Stomach (tissue), 9 donors: ENCODE measurements around the gene PAPSS1. TPM values are rescaled to one million over a fixed set of nuclear protein-coding genes. Genes with fewer than 3 reads are reported as not detected.

Source experiments
- DNase-seq, 2 donors: peaks; one replicate each; pipeline versions ENCODE4 v3.0.0 to v3.0.0-alpha.2; 2013 to 2019
- H3K27ac ChIP-seq, 5 donors: fragments of 200-600 bp in 4 of 5; sonication (generic) in 4 of 5; one replicate each; pipeline ENCODE4 v1.5.1; 2013 to 2019; ENCODE audit warnings: mild to moderate bottlenecking in 1 of 5, moderate library complexity in 1 of 5
- H3K27me3 ChIP-seq, 3 donors: fragments of 200-600 bp; sonication (generic); one replicate each; pipeline ENCODE4 v1.5.1; 2017 to 2019; ENCODE audit warnings: mixed run types in 1 of 3
- H3K36me3 ChIP-seq, 4 donors: fragments of 200-600 bp; sonication (generic); 1 replicate in 3 of 4; 2 replicates in 1 of 4; pipeline ENCODE4 v1.5.1; 2016 to 2019
- H3K4me1 ChIP-seq, 4 donors: fragments of 200-600 bp; sonication (generic); one replicate each; pipeline ENCODE4 v1.5.1; 2016 to 2019
- H3K4me3 ChIP-seq, 4 donors: fragments of 200-600 bp; sonication (generic) in 3 of 4; one replicate each; pipeline ENCODE4 v1.5.1; 2016 to 2019; ENCODE audit warnings: mild to moderate bottlenecking in 1 of 4
- H3K9me3 ChIP-seq, 4 donors: fragments of 200-600 bp; sonication (generic); one replicate each; pipeline ENCODE4 v1.5.1; 2016 to 2019
- EP300 ChIP-seq: sonication (generic); formaldehyde crosslinking; IDR thresholded peaks from one replicate; pipeline ENCODE4 v1.6.1; 2017; ENCODE audit warnings: antibody characterized with exemption
- POLR2A ChIP-seq, 4 donors: fragments of 450-650 bp; IDR thresholded peaks; one replicate each; pipeline ENCODE4 v1.6.1; 2016; ENCODE audit warnings: antibody characterized with exemption in 4 of 4, control low read depth in 2 of 4, mild to moderate bottlenecking in 1 of 4, moderate library complexity in 1 of 4
- POLR2AphosphoS5 ChIP-seq, 3 donors: sonication (generic); formaldehyde crosslinking; IDR thresholded peaks; one replicate each; pipeline ENCODE4 v1.6.1; 2016; ENCODE audit warnings: antibody characterized with exemption in 3 of 3
- WGBS, 5 donors: extraction: QIAGEN DNeasy Blood & Tissue Kit in 3 of 5; methylation state at CpG; one replicate each; pipeline versions ENCODE4 v1.1.5 to v1.1.7; 2013 to 2018; 5-methylcytosine and 5-hydroxymethylcytosine counted together
- intact Hi-C: fragments of 100-400 bp; cut with DNase I; formaldehyde crosslinking; loops from one replicate; pipeline ENCODE4 v1.15.1; 2023; ENCODE audit warnings: low total_unique reads
- polyA plus RNA-seq, 3 donors: library from polyadenylated mRNA; stranded (reverse); fragments of 200-250 nt; gene quantifications; one replicate each; pipeline ENCODE4 v1.2.3, GENCODE V29; 2013
- total RNA-seq, 5 donors: library from RNA; depleted of rRNA; stranded (reverse); fragments of >200 nt; gene quantifications; one replicate each; pipeline versions ENCODE4 v1.1.0 to v1.2.3, GENCODE V29; 2014 to 2016
- TF ChIP-seq, protein P1 (sequence below), 7 experiments: fragments of 450-650 bp in 4 of 7; fragments of 200-600 bp in 3 of 7; sonication (generic) in 3 of 7; IDR thresholded peaks; one replicate each; pipeline ENCODE4 v1.5.1; 2016 to 2019; ENCODE audit warnings: antibody characterized with exemption in 7 of 7, control low read depth in 2 of 7, mild to moderate bottlenecking in 1 of 7
- donor health status: healthy with polysubstance abuse.
- donor health status: Bipolar disorder and iron deficiency.
- donor health status: healthy.

Gene PAPSS1
- total and polyA plus RNA-seq, 8 donors = 12.7 to 102 (median 46.8) TPM

DNA sequence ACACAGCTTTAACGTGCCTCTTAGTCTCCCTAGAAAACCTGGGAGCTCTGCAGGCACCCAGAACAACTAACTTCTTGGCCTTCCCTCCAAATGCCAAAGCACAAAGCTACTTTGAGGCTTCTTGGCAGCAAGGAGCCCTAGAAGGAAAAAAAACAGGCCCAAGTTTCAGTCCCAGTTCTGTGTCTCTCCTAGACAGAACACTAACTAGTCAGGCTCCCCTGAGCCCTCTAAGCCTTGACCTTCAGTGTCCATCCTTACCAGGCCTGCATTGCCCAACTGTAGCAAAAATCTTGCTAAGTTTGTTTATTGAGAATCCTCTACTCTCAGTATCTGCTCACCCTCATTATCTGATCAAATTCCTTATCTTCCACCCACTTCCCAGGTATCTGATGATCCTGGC lies 79.2 kb downstream of the PAPSS1 start:
- DNase-seq = no peak
- Histone ChIP-seq H3K9me3 (no peaks in the 10 kb centered on the region), H3K4me3 (no peak overlapping the region), H3K27me3 (no peaks in the 10 kb centered on the region), H3K36me3 (peaks cover 18 to 27% (median 26%) of the 10 kb centered on the region in 4 donors), H3K27ac (peak overlapping the region in 3 of 5 donors; percentile 18 to 70 (median 55)), H3K4me1 (peaks cover 5 to 16% (median 9%) of the 10 kb centered on the region in 4 donors)
- no peak for TF ChIP-seq POLR2A (IDR thresholded peaks at IDR 0.05)
- TF ChIP-seq, protein P1, sequence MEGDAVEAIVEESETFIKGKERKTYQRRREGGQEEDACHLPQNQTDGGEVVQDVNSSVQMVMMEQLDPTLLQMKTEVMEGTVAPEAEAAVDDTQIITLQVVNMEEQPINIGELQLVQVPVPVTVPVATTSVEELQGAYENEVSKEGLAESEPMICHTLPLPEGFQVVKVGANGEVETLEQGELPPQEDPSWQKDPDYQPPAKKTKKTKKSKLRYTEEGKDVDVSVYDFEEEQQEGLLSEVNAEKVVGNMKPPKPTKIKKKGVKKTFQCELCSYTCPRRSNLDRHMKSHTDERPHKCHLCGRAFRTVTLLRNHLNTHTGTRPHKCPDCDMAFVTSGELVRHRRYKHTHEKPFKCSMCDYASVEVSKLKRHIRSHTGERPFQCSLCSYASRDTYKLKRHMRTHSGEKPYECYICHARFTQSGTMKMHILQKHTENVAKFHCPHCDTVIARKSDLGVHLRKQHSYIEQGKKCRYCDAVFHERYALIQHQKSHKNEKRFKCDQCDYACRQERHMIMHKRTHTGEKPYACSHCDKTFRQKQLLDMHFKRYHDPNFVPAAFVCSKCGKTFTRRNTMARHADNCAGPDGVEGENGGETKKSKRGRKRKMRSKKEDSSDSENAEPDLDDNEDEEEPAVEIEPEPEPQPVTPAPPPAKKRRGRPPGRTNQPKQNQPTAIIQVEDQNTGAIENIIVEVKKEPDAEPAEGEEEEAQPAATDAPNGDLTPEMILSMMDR (IDR thresholded peaks at IDR 0.05) = no peak
- no peak for TF ChIP-seq EP300
- no peak for TF ChIP-seq POLR2AphosphoS5 (IDR thresholded peaks at IDR 0.05)
- intact Hi-C loops = no loop called here
- WGBS, 5 donors = 38 to 58% (median 44%) methylated on average over 1 of the region's 1 CpG

DNA sequence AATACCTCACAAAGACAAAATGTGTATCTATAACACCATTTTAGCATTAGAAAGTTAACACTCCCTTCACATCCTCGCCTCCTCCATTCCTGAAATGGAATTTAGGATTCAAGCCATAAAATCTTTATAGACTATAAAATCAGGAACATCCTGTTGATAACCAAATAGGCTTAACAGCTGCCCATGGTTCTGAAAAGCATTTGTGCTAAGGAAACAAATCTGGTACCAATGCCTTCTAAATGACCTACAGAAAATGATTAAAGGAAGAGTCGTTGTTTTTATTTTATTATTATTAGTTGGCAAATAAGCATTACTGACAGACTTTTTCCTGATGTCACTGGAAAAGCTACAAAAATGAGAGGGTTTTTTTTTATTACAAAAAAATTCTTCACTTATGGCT lies 79.8 kb downstream of the PAPSS1 start:
- no peak overlapping the region for H3K4me3 ChIP-seq
- H3K27me3 ChIP-seq = no peaks in the 10 kb centered on the region
- 68 to 71% (median 70%) methylated on average over 2 of the region's 2 CpGs for WGBS, 5 donors
- H3K36me3 ChIP-seq = peaks cover 18 to 26% (median 25%) of the 10 kb centered on the region in 4 donors
- no peak for TF ChIP-seq POLR2A (IDR thresholded peaks at IDR 0.05)
- TF ChIP-seq, protein P1 (IDR thresholded peaks at IDR 0.05) = no peak
- DNase-seq = no peak
- peak overlapping the region in 1 of 5 donors; percentile 70 for H3K27ac ChIP-seq
- peaks cover 5 to 16% (median 9%) of the 10 kb centered on the region in 4 donors for H3K4me1 ChIP-seq
- H3K9me3 ChIP-seq = no peaks in the 10 kb centered on the region
- intact Hi-C loops = no loop called here

DNA sequence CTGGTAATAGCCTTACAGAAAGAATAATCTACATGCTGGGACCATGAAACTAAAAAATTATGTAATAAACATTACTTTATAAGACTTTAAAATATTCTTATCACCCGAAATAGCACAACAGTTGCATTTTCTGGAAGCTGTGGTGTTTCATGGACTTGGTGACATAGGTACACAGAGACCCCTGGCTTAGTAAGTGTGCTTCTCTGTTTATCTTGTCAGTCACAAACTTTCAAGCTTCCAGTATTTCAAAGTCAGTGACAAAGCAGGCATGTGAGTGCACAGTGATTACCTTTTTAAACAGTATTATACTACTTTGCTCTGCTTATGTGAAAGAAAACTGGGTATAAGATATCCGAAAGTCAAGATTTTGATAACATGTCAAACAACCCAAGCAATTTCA lies 84.3 kb downstream of the PAPSS1 start:
- Histone ChIP-seq H3K36me3 (peaks cover 0 to 8% (median 4%) of the 10 kb centered on the region in 4 donors), H3K27ac (no peak overlapping the region), H3K4me1 (peaks cover 0 to 30% (median 14%) of the 10 kb centered on the region in 4 donors), H3K4me3 (no peak overlapping the region), H3K27me3 (no peaks in the 10 kb centered on the region), H3K9me3 (no peaks in the 10 kb centered on the region)
- DNase-seq = no peak
- TF ChIP-seq POLR2AphosphoS5 (IDR thresholded peaks at IDR 0.05) (no peak), POLR2A (IDR thresholded peaks at IDR 0.05) (no peak), EP300 (no peak)
- TF ChIP-seq, protein P1 (IDR thresholded peaks at IDR 0.05) = no peak
- intact Hi-C loops = no loop called here
- 45 to 81% (median 67%) methylated on average over 2 of the region's 2 CpGs for WGBS, 5 donors

DNA sequence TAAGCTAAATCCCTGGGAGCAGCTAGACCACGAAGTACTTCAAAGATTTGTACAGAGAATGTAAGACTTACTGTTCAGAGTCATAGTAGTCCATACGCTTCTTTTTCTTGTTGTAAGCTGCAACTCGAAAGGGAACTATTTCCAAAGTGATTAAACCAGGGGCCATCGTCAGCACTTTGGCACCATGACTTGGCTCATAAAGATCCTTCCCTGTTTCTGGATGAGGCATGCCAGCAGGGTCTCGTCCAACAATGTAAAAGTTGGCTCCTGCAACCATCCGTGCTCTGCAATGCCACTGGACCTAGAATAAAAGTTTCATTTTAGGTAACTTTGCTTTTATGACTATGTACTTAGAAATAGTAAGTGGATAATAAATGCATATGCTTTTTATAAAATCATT lies 88.5 kb downstream of the PAPSS1 start:
- Histone ChIP-seq H3K4me3 (no peak overlapping the region), H3K27me3 (no peaks in the 10 kb centered on the region), H3K36me3 (peaks cover 0 to 19% (median 14%) of the 10 kb centered on the region in 4 donors), H3K27ac (peak overlapping the region in 1 of 5 donors; percentile 35), H3K9me3 (no peaks in the 10 kb centered on the region), H3K4me1 (peaks cover 0 to 33% (median 13%) of the 10 kb centered on the region in 4 donors)
- intact Hi-C loops = no loop called here
- TF ChIP-seq EP300 (no peak), POLR2AphosphoS5 (IDR thresholded peaks at IDR 0.05) (no peak), POLR2A (IDR thresholded peaks at IDR 0.05) (no peak)
- TF ChIP-seq, protein P1 (IDR thresholded peaks at IDR 0.05) = no peak
- peak in 1 of 2 donors; percentile 61 for DNase-seq
- WGBS, 5 donors = 44 to 66% (median 51%) methylated on average over 6 of the region's 6 CpGs
